Stimulated activated CD4-positive, alpha-beta T cell treated with anti-CD3 and anti-CD28 coated beads, Interleukin-12 subunit alpha, Interleukin-12 subunit beta, amount 100 ng/mL, for 4 hours (primary cell): Measurements from ENCODE around the gene UPF3A.
"Not testable (repeated sequence)": the region's sequence is repeated elsewhere in the genome, so short reads cannot be mapped to it uniquely, and the experiment has no call there.

ENCODE experiments used
- DNase-seq: peaks from one replicate; pipeline ENCODE4 v3.0.0-alpha.2; 2020

Gene UPF3A

DNA sequence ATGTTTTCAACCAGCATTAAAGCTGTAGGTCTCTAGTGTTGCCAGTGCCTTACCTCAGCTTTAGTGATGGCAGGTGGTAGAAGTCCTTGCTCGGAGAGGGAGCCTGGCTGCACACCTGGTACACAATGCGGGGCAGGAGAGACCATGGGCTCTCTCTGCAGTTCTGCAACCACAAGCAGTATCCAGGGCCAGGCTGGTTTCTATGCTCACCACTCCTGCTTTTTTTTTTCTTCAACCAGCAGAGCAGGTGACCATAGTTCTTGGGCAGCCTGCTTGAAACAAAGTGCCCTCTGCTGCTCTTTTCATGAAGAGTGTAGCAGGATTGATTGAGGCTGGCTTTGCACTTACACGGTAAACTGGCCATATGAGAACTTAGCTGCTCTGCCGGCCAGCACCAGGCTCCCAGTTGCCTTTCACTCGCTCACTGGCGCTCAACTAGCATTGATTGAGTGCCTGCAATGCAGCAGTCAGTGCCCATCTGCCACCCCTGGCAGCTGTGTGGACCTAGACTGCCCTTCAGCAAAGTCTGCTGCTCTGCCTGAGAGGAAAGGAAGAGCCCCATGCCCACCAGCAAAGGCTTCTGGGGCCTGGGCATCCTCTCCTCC, 28.5 kb downstream of the UPF3A start:
- DNase-seq = no peak

DNA sequence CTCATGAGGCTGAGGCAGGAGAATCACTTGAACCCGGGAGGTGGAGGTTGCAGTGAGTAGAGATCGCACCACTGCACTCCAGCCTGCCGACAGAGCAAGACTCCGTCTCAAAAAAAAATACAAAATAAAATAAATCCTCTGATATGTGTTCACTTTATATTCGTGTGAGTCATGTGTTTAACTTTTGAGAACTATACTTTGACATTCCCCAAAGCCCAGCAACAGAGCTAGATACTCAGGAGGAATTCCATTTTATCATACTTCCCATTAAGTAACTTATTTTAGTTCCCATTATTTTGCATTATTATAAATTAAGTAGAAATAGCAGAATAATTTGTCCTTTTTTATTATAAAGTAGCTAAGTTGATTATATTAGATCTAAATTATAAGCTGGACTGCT, 29.6 kb downstream of the UPF3A start:
- no peak for DNase-seq

DNA sequence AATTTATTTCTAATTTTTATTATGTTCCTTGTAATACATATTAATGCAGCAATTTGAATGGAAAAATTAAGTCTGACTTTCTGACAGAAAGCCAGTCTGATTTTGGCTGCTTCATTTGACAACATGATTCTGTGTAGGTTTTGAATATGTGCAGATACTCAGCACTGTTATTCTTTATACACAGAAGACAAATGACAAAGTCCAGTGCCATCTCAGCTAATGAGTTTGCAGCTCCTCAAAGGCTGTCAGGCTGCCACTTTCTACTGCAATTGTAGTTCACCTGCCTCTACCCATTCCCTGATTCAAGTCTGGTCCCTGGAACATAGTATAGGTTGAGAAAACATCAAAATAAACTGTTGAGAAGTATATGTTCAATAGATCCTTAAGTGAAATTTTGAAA, 30.0 kb downstream of the UPF3A start:
- DNase-seq = no peak

DNA sequence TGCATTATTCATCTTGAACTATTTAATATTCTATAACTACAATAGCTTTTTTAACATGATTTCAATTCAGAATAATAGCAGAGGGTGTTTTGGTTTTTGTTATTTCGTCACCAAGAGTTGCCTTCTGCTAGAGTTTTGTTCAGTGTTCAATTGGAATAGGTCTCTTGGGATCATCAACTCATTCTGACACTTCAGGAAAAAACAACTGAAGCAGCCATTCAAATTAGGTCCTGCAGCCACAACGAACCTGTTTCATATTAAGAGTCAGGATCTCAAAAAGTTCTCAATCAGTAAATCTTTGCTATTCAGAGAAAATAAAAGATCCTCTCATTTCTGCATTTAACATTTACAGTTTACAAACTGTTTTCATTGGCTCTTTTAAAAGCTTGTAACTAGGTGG, 30.5 kb downstream of the UPF3A start:
- DNase-seq = no peak

DNA sequence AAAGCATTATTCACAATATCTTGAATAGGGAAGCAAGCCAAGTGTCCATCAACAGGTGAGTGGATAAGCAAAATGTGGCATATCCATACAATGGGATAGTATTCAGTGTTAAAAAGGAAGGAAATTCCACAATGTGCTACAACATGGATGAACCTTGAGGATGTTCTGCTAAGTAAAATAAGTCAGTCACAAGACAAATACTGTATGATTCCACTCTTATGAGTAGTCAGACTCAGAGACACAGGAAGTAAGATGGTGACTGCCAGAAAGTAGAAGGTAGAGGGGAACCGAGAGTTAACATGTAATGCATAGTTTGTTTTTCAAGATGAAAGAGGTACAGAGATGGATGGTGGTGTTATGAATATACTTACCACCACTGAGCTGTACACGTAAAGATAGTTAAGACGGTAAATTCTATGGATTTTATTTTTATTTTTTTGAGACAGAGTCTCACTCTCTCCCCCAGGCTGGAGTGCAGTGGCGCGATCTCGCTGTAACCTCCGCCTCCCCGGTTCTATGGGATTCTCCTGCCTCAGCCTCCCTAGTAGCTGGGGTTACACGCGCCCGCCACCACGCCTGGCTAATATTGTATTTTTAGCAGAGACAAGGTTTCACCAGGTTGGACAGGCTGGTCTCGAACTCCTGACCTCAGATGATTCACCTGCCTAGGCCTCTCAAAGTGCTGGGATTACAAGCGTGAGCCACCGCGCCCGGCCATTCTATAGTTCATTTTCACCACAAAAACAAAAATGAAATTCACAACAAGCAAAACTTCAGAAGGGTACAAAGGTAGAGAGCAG, 31.9 kb downstream of the UPF3A start:
- peak; percentile 14 for DNase-seq

DNA sequence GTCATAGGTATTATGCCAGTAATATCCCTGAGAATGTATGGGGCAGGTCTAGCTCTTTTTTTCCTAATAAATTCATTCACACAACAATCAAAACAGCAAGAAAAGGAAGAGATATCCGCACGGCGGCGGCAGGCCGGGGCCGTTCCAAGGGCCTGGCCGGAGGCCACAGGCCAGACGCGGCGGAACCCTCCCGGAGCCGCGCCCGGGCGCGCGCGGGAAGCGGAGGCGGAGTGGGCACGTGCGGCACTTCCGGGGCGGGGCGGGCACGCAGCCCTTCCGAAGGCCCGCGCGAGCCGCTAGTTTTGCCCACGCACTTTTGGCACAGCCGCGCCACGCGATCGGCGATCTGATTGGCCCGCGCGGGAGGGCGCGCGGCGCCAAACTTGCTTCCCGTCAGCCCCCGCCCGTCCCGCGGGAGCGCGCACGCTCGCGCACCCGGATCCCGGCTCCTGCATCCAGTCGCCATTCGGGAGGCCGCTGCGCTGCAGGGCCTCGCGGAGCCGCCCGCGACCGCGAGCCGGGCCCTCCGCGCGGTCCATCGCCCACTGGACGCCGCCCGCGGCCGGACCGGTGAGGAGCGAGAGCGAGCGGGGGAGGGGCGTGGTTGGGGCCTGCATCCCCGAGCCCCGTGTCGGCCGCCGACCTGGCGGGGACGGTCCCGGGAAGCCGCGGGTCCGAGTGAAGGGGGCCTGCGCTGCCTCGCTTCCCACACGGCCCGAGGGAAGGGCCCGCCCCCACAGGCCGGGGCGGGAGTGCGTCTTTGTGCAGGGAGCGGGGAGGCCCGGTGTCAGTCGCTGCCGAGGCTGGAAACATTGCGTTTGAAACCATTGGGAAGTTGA, 32.9 kb downstream of the UPF3A start, which contains the start of gene CHAMP1:
CHAMP1 (plus strand) TSS at position 430 of the 839 bp plus-strand sequence. CDS start 9,340 bp downstream, outside the sequence.
- peak; percentile 91 for DNase-seq

DNA sequence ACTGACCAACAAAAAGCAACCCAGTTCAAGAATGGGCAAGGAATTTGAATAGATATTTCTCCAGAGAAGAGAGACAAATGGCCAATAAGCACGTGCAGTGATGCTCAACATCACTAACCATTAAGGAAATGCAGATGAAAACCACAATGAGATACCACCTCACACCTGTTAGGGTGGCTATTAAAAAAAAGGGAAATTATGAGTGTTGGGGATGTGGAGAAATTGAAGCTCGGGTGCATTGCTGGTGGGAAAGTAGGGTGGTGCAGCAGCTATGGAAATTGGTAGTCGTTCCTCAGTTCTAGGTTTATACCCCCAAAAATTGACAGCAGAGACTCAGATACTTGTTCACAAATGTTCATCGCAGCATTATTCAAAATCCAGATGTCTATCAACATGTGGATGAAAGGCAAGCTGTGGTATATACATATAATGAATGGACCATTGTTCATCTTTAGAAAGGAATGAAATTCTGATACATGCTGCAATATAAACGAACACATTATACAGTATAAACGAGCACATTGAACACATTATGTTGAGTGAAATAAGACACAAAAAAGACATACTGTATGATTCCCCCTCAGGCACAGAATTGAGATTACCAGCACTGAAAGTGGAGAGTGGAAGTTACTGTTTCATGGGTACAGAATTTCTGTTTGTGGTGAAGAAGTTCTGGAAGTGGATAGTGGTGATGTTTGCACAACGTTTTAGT, 33.8 kb downstream of the UPF3A start:
- no peak for DNase-seq

DNA sequence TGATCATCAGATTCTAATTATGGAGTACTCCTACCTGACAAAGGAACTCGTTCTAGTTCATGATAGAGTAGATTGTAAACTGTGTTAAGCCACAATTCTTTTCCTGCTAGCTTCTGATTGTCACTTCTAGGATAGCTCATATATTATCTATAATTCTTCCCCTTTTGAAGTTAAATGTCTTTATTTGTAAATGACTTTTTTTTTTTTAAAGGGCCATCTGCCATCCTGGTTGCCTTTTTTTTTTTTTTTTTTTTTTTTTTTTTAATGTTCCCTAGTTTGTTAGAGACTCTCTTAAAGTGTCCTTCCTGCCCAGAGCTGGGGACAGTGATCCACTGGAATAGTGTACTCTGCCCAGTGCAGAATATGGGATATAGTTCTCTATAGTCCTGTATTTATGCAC, 37.2 kb downstream of the UPF3A start:
- no peak for DNase-seq

DNA sequence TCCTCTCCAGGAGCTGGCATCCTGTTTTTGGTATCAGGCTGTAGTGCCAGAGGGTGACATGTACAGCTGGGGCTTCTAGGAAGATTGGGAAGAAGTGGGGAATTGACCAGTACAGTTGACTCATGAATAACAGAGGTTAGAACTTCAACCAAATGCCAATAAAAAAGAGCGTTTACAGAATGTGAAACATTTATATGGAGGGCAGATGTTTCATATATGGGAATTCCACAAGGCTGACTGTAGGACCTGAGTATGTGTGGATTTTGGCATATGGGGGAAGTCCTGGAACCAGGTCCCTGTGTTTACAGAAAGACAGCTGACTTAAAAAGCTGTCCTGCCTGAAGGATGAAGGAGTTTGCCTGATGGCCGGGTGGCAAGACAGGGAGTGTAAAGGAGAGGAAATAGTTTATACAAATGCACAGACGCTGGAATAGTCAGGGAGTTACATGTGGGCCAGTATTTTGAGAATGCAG, 38.1 kb downstream of the UPF3A start:
- no peak for DNase-seq

DNA sequence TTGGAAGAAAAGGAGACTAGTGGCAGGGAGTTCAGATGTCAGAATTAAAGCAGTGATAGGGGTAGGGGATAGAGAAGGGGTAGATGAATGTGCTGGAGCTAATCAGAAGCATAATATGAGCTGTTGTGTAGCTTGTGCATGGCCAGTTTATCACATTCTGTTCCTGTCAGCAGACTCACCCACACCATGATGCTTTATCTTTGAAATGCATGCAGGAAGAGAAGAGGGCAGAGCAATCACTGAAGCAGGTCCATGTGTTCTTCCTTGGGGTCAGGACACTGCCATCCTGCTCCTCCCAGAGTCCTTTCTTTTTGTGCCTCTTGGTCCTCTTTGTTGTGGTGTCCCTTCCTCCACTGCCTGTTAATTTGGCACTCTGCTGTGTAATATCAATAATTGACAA, 38.7 kb downstream of the UPF3A start:
- no peak for DNase-seq

DNA sequence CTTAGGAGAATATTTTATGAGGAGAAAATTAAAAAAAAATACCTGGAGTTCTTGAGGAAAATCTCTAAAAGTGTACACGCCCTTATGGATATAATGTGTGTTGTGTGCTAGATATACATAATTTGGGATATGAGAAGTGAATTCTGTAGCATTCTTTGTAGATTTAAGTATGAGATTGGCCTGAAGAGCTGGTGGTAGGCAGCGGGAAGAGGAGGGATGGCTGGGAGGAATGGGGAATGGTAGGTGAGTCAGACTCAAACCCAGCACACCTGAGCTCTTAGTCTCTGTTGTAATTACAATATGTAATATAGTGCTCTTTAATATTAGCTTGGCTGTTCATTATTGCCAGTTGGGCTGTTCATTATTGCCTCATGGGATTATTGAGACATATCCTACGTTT, 39.9 kb downstream of the UPF3A start:
- DNase-seq = no peak

DNA sequence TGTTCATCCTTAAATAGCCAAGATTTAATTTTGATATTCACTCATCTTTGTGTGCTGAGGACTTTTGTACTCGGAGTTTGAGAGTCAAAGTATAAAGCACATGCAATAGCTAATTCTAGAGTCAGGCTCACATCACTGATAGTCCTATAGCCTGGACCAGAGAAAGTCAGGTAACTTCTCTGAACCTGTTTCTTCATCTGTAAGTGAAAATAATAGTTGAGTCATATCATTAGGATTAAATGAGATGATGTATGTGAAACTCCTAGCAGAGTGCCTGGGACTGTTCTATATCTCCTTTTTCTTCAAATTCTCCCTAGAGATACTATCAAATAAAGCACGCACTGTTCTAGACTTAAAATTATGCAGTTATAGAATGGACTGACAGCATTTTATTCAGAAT, 41.9 kb downstream of the UPF3A start:
- no peak for DNase-seq

DNA sequence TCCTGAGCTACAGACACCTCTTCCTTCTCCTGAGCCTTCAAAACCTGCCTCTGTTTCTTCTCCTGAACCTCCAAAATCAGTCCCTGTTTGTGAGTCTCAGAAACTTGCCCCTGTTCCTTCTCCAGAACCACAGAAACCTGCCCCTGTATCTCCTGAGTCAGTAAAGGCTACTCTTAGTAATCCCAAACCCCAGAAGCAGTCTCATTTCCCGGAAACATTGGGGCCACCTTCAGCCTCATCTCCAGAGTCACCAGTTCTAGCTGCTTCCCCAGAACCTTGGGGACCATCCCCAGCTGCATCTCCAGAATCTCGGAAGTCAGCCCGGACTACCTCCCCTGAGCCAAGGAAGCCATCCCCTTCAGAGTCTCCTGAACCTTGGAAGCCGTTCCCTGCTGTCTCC, 42.9 kb downstream of the UPF3A start:
- DNase-seq = no peak

DNA sequence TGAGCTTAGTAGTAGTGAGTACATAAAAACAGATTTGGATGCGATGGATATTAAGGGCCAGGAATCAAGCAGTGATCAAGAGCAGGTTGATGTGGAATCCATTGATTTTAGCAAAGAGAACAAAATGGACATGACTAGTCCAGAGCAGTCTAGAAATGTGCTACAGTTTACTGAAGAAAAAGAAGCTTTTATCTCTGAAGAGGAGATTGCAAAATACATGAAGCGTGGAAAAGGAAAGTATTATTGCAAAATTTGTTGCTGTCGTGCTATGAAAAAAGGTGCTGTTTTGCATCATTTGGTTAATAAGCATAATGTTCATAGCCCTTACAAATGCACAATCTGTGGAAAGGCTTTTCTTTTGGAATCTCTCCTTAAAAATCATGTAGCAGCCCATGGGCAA, 44.3 kb downstream of the UPF3A start:
- DNase-seq = no peak

DNA sequence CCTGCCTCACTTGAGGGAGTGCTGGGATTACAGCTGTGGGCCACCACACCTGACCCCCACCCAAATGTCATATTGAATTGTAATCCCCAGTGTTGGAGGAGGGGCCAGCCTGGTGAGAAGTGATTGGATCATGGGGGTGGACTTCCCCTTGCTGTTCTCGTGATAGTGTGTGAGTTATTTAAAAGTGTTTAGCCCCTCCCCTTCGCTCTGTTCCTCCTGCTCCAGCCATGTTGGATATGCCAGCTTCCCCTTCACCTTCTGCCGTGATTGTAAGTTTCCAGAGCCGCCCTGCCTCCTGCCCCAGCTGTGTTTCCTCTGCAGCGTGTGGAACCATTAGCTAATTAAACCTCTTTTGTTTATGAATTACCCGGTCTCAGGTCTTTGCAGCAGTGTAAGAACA, 46.6 kb downstream of the UPF3A start:
- no peak for DNase-seq

DNA sequence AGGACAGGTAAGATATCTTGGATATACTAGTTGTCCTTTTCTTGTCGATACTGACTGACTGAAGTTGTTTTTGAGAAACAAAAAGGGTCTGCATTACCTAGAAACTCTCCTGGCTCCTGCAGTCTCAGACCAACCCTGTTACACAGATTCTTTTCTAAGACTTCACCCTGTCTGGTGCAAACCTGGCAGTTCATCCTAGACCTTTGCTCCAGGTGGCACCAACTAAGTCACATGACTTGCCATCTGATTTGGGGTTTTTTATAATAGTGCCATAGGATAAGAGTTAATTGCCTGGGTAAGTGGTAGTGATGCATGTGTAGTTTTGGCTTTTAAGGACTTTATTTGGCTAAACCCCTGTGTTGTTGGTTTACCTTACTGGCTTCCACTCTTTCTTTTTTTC, 47.2 kb downstream of the UPF3A start:
- DNase-seq = no peak

DNA sequence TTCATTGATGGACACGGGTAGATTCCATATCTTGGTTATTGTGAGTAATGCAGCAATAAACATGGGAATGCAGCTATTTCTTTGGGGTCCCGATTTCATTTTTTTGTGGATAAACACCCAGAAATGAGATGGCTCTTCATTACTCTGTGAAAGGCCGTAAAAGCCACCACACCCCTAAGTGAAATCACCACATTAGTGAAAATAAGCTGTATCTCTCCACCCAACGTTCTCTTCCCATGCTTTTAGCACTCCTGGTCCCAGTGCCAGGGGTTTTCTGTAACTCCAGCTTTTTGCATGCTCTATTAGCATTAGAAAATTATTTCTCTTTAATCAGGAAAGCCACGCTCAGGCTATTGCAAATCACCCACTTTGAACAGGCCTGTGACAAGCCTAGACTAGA, 48.7 kb downstream of the UPF3A start:
- DNase-seq = no peak

DNA sequence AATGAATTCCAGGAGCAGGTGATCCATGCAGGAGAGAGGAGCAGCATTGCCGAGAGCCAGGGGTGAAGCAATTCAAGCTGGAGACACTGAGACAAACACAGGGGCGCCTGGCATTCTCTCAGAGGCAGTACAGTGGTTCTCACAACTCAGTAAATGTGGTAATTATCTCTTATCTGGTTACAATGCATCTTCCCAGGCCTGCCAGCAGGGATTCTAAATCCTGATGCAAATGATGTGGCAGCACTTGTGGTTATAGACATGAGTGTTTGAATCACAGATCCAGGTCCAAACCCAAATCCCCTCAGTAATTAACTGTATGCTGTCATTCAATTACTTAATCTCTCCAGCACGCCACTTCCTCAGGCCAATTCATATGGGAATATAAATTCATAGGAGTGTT, 52.5 kb downstream of the UPF3A start:
- not testable (repeated sequence) for DNase-seq

DNA sequence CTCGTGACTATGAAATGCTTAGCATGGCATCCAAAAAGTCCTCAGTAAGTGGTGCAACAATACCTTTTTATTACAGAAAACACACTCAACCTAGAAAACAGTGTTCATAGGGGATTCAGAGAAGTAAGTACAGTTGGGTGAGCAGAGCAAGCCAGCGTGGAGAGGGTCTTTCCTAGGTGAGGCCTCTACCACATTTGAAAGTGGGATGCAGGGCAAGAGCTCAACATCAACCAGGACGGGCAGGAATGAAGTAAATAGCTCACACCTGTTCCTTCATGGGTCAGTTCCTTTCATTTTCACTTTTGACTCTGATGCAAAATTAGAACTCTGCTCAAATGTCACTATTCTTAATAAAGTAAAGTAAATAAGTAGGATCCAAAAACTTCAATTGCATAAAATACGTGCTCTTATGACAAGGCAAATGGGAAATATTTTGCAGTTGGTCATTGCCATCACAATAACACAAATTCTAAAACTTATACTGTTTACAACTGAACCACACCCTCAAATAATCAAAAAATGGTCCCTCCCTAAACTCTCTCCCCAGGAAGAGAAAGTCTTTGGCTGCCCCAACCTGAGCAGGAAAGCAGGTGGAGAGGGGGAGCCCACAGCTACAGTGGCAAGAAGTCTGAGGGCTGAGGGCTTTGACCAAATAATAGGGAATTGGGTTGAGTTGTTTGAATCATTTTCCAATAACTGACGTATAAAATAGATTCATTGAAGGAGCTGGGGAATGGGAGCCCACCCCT, 53.1 kb downstream of the UPF3A start:
- DNase-seq = no peak

DNA sequence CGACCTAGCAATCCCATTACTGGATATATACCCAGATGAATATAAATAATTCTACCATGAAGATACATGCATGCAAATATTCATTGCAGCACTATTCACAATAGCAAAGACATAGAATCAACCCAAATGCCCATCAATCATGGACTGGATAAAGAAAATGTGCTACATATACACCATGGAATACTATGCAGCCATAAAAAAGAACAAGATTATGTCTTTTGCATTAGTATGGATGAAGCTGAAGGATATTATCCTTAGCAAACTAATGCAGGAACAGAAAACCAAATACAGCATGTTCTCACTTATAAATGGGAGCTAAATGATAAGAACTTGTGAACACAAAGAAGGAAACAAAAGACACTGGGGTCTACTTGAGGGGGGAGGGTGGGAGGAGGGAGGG, 55.1 kb downstream of the UPF3A start:
- DNase-seq = not testable (repeated sequence)

DNA sequence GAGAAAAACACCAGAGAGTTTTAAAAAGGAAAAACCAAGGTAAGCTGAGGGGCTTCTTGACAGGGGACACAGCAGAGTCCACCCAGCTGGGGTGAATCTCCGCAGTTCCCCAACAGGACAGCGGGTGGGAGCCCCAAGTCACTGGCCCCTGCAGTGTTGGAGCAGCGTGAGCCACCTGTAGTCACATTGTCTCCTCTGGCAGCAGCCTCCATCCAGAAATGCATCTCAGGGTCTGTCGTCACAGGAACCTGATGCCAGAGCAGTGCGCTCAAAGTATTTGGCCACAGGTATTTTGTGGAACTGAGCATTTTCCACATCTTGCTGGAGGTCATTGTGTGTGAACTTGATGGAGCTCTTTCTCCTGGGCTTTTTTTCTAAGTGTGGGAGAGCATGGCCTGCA, 57.6 kb downstream of the UPF3A start:
- no peak for DNase-seq

DNA sequence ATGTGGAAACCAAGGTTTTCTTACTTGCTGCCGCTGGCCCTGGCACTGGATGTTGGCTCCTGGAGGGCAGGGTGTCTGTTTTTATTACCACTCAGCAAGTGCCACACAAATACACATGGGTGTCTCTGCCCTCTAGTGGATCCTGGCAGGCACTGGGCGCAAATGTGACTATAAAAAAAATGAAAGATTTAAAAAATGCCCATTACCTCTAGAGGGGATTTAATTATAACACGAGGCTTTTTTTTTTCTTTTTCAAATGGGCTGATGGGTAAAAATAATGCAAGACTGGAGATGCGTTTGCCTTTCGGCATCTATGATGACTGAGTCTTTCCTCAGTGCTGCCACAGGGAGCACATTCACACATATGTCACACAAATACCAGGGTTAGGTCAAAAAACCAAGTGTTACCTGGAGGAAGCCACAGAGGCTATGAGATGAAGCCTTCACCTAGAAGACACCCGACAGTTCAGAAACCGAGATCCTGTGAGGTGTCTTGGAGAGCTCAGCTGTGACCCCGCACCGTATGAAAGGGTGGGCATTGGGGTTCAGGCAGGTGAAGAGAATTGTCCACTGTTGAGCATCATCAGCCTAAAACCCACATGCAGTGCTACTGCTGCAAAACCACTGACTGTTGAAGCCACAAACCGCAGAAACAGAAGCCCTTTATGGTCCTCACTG, 58.6 kb downstream of the UPF3A start:
- no peak for DNase-seq
